GM19438 (cell line): ENCODE data around the gene IFRD2.
"Not testable (repeated sequence)": the region's sequence is repeated elsewhere in the genome, so short reads cannot be mapped to it uniquely, and the experiment has no call there.

Experiments used
- ATAC-seq: cut with Tn5 transposase; IDR thresholded peaks from one replicate; pipeline ENCODE4 v1.9.1; 2021; ENCODE audit warnings: low read depth; ENCODE audit not compliant: unreplicated experiment

IFRD2 gene

GRCh38 chr3:50325113-50325480, 32.9 kb upstream of the IFRD2 start:
- no peak for ATAC-seq

GRCh38 chr3:50324351-50325112, 32.3 kb upstream of the IFRD2 start:
- ATAC-seq, result no peak

DNA sequence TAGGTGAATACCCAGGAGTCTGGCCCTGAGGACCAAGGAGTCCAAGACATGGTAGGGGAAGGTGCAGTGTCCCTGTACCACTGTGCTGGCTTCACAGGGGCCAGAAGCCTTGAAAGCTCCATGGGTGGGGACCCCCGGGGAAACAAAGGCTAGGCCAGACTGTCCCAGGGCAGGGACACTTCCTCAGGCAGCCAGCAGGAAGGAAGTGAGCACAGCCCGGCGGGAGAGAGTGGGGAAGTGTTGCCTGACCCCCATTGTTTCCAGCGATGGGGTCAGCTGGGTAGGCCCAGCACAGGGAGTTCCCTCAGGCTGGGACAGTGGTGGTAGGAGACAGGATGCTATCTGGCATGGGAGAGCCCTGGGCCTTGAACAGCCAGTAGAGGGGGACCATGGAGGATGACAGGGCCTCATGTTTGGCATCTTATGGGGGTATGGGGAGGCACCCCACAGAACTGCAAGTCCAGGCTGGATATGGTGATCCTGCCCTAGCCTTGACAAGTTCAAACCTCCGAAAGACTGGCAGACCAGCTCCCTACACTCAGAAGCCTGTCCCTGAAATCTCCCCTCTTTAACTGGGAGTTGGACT, 31.5 kb upstream of the IFRD2 start:
- no peak for ATAC-seq

DNA sequence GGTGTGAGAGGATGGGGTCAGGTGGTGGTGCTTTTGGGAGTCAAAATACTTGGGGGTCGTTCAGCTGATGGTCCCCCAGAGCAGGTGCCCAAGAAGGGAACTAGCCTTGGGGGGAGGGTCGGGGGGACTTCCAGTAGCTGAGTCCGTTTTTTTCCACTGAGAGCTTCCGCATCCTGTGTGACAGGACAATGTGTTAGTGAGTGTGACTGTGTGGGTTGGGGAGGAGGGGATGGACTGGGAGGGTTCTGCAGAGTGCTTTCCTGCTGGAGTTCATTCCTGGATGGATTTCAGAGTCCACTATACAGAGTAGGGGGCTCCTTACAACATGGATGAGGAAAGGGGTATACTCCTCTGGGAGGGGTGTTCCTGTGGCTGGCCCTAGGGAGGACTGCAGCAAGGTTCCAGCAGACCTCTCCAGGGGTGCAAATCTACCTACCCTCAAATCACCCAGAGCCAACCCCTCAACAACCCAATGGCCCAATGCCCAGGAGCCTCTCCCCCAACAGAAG, 30.9 kb upstream of the IFRD2 start:
- no peak for ATAC-seq

DNA sequence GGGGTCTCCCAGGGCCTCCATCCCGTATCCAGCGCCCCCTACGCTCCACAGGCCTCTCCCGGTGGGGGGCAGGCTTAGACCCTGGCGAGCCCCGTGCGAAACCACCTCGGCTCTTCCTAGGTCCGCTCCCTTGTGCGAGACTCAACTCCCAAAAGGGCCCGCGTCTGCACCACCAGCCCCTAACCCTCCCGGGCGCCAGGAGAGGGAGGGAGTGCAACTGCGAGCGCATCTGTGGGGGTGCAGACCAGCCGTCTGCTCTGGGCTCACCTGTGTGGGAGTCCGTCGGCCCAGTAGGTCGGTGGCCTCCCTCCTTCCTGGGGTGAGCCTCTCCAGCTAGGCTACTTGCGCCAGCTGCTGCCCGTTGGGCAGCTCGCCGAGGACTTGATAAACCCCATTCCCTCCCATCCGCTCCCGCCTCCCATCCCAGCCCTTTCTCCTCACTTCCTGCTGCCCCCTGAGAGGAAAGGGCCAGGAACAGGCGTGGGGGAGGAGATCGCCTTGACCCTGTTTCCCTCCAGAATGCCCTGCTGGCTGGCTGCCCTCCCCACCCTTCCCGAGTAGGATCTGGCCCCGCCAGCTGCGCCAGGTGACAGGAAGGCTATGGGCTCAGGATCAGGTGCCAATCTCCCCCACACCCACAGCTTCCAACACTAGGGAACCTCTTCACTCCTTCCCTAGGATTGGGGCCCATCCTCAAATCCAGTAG, 30.3 kb upstream of the IFRD2 start, which contains the start of gene HYAL2:
Gene HYAL2 (minus strand): TSS at position 360 of the 706 bp plus-strand sequence. CDS start 2,256 bp downstream, outside the sequence.
- no peak for ATAC-seq

GRCh38 chr3:50322115-50322385, 29.8 kb upstream of the IFRD2 start:
- no peak for ATAC-seq

- ATAC-seq, result peak; percentile 86
Measured at GRCh38 chr3:50321336-50322114, 29.3 kb upstream of the IFRD2 start.

GRCh38 chr3:50320853-50321335, 28.7 kb upstream of the IFRD2 start:
- peak; percentile 48 for ATAC-seq

GRCh38 chr3:50319894-50320625, 27.8 kb upstream of the IFRD2 start:
- ATAC-seq, result no peak

DNA sequence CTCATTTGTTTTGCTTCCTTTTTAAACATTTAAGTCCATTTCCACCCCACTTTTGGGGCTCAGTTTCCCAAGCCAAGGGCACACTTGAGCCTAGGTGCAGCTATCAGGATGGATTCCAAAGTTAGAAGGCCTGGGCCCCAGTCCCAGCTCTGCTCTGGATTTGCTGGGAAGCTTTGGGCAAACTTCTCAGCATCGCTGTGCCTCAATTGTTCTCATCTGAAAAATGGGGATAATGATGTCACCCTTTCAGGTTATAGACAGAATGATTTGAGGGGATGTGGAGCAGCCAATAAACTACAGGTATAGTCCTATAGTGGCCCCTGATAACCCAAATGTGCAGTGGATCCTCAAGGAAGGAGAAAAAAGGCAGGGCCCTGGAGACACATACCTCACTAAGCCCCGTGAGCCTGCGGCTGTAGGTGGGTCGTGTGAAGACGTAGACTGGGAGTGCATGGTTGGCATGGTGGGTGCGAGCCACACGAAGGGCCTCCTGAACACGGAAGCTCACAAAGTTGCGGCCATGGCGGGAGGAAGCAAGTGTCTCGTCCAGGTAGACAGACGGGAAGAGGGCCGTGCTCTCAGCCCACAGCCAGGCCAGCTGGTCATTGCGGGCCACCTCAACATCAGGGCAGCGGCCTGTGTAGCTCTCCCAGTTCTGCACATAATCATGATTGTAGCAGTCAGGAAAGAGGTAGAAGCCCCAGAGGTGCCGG, 27.1 kb upstream of the IFRD2 start:
- ATAC-seq, result no peak

DNA sequence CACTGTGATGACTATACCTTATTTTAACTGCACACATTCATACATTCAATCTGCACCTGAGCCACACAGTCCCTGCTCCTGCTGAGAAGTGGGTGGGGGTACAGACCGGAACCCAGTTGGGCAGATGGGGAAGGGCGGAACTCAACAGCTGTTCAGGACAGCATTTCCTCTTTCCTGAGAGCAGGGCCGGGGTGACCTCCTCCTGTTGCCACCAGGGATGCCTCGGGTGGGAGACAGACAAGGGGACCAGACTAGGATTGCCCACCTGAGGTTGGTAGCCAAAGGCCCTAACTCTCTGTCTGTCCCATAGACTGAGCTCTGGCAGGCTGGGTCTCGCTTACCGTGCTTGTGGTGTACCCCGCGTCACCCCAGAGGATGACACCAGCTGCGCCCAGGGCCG, 26.4 kb upstream of the IFRD2 start:
- ATAC-seq, result no peak

DNA sequence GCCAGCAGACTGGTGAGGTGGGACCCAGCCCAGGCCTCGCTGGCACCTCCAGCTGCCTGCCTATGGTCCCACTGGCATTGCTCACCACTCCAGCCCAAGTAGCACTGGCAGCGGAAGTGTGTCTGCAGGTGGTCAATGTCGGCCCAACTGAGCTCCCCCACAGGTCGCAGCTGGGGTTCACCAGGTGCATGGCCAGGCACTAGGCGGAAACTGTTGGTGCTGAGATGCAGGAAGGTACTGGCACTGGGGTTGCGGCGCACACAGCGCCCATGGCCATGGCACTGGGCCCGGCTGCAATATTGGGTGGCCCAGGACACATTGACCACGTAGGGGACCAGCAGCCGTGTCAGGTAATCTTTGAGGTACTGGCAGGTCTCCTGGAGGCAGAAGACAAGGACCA, 25.9 kb upstream of the IFRD2 start:
- no peak for ATAC-seq

- no peak for ATAC-seq
Measured at GRCh38 chr3:50317300-50317699, 25.1 kb upstream of the IFRD2 start.

DNA sequence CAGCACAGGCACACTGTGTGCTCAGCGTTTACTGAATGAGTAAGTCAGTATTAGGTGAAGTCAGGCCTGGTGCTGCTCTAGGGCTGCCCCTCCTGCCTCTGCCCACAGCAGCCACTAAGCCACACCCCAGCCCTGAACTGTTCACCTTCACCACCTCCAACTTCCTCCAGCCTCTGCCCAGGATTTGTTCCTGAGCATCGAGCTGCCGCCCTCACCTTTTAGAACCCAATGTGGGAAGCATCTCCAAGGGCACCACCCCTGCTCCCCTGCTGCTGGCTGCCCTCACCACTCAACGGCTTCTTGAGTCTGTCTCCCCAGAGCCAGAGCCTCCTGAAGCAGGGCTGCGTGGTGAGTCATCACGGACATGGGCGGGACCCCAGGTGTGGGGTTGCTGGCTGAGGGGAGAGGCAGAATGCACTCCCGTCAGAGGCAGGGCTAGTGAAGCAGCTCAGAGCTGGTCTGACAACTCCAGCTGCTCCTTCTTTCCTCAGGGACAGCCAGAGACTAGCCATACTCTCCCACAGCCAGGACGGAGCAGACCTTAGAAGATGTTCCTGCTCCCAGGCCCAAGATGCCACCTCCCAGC, 24.5 kb upstream of the IFRD2 start:
- ATAC-seq, result no peak

DNA sequence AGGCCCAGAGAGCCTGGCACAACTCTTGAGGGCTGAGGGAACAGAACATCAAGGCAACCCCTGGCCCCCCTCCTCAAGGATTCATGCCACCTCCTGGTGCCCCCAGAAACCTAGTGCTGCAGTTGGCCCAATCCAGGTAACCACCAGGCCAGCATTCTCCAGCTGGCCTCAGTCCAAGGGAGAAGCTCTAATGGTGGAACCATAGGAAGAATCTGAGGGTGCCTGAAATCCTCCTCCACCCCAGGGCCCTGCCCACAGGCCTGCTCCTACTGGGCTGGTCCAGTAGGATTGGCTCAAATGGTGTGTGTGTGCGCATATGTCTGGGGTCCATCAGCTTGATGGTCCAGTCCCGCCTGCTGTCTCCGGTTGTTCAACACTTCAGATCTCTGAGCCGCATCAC, 22.6 kb upstream of the IFRD2 start:
- ATAC-seq, result no peak

DNA sequence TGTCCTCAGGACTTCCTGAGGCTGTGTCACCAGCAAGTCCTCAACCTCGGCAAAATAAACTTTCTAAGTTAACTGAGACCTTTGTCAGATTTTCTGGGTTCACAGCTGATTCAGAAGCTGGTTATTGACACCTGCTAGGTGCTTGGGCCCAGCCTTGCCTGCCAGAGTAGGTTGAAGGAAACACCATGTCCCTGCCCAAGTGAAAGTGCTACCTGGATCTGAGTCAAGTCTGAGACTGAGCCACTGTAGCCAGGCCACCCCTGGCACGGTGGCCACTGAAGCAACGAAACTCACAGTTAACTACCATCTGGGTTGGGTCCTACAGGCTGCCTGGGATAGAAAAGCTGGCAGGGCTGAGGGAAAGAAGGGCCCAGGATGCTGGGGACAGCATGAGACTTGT, 22.1 kb upstream of the IFRD2 start:
- ATAC-seq, result no peak

DNA sequence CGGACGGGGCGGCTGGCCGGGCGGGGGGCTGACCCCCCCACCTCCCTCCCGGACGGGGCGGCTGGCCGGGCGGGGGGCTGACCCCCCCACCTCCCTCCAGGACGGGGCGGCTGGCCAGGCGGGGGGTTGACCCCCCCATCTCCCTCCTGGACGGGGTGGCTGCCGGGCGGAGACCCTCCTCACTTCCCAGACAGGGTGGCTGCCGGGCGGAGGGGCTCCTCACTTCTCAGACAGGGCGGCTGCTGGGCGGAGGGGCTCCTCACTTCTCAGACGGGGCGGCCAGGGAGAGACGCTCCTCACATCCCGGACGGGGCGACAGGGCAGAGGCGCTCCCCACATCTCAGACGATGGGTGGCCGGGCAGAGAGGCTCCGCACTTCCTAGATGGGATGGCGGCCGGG, 19.8 kb upstream of the IFRD2 start:
- not testable (repeated sequence) for ATAC-seq

DNA sequence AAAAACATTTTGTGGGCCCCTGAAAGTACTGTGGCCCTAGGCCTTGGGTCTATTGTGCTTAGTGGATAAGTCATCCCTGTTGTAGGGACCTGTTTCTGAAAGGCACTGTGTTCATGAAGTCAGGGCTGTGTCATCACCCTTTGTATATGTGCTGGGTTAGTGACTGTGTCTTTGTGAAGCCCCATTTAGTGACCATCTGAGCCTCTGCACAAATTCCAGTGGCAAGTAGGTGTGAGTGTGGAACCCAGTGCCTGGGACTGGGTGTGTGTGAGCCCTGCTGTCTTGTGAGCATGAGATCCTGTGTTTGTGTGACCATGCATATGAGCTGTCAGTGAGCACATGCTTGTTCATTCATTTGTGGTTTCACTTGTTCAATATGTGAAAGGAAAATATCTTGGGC, 12.4 kb upstream of the IFRD2 start:
- ATAC-seq, result no peak
